Mucosa of rectum (tissue), 2 donors: ENCODE measurements around the gene LMBRD1.
"Not testable (repeated sequence)": the region's sequence is repeated elsewhere in the genome, so short reads cannot be mapped to it uniquely, and the experiment has no call there.

Source experiments
- H3K27ac ChIP-seq, 2 donors: one replicate each; pipeline ENCODE4 v1.7.0; 2013; ENCODE audit warnings: inconsistent platforms in 2 of 2, low read depth in 2 of 2, low read length in 2 of 2
- H3K27me3 ChIP-seq, 2 donors: one replicate each; pipeline ENCODE4 v1.7.0; 2013; ENCODE audit warnings: low read length in 2 of 2; ENCODE audit not compliant: control insufficient read depth in 2 of 2, insufficient read depth in 2 of 2
- H3K36me3 ChIP-seq, 2 donors: one replicate each; pipeline ENCODE4 v1.7.0; 2013; ENCODE audit warnings: low read length in 2 of 2; ENCODE audit not compliant: control insufficient read depth in 2 of 2, insufficient read depth in 2 of 2
- H3K4me1 ChIP-seq, 2 donors: one replicate each; pipeline ENCODE4 v1.7.0; 2013; ENCODE audit warnings: low read length in 2 of 2, mild to moderate bottlenecking in 1 of 2; ENCODE audit not compliant: control insufficient read depth in 2 of 2, insufficient read depth in 2 of 2
- H3K4me3 ChIP-seq, 2 donors: one replicate each; pipeline ENCODE4 v1.7.0; 2013; ENCODE audit warnings: low read length in 2 of 2
- H3K9ac ChIP-seq, 2 donors: one replicate each; pipeline ENCODE4 v1.7.0; 2013; ENCODE audit warnings: low read length in 2 of 2, low read depth in 1 of 2, mild to moderate bottlenecking in 1 of 2
- H3K9me3 ChIP-seq, 2 donors: one replicate each; pipeline ENCODE4 v1.7.0; 2013; ENCODE audit warnings: low read length in 2 of 2; ENCODE audit not compliant: control insufficient read depth in 2 of 2
- donor health status: healthy.
- donor health status: Normal muscosa, but diverticular disease.

LMBRD1 gene

DNA sequence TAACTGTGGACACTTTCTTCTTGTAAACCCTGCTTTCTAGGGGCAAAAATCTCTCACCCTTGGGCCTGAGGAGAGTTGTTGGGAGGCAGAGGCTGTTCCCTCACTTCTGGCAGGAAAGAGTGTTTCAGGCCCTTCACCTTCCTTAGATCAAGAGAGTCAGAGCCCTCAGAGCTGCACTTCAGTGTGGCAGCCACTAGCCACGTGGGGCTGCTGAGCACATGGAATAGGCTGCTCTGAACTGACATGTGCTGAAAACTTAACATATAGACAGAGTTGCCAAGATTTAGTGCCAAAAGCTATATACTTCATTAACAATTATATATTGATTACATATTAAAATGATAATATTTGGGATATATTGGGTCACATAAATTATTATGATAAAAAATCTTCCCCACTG is 4.4 kb upstream of the LMBRD1 start:
- Histone ChIP-seq H3K9ac (no peak overlapping the region), H3K9me3 (no peaks in the 10 kb centered on the region), H3K4me3 (no peak overlapping the region), H3K27ac (no peak overlapping the region), H3K4me1 (peaks cover 0 to 4% of the 10 kb centered on the region in 2 donors), H3K36me3 (no peaks in the 10 kb centered on the region), H3K27me3 (no peaks in the 10 kb centered on the region)

DNA sequence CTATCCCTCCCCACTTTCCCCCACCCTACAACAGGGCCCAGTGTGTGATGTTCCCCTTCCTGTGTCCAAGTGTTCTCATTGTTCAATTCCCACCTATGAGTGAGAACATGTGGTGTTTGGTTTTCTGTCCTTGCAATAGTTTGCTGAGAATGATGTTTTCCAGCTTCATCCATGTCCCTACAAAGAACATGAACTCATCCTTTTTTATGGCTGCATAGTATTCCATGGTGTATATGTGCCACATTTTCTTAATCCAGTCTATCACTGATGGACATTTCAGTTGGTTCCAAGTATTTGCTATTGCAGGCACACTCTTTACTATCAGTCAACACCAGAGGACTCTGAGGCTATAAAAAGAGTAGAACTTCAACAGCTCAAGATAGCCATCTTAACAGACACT is 2.0 kb upstream of the LMBRD1 start:
- H3K9me3 ChIP-seq, H3K4me1 ChIP-seq, H3K9ac ChIP-seq, H3K4me3 ChIP-seq, H3K27ac ChIP-seq, H3K36me3 ChIP-seq, H3K27me3 ChIP-seq: not testable (repeated sequence)

DNA sequence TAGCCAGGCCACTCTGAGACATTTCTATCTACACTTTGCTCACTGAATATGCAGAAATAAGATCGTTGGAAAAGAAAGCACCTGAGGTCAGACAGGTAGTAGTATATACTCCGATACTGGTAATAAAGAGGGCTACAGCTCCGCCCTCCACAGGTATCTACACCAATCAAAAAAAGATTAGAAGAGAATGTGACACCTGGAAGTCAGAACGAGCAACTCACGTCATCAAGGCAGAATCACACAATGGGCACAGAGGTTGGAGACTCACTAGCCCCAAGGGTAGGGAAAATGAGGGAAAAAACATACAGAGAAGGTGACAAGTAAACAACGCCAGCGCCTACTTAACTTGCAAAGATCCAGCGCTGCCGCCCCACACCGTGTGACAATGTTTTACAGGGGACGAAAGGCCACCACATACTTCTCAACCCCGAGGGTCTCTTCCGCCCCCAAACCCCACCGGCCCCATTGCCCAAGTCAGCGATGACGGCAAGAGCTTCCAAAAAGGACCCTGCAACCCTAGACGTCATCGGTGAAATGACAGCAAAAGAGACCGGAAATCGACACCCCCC is 653 bp downstream of the LMBRD1 start:
- Histone ChIP-seq H3K9ac (peak overlapping the region; percentile 89 to 96), H3K27ac (peak overlapping the region; percentile 97), H3K9me3 (no peaks in the 10 kb centered on the region), H3K36me3 (no peaks in the 10 kb centered on the region), H3K27me3 (no peaks in the 10 kb centered on the region), H3K4me3 (peak overlapping the region; percentile 83 to 97), H3K4me1 (peaks cover under 1 to 10% of the 10 kb centered on the region in 2 donors)

DNA sequence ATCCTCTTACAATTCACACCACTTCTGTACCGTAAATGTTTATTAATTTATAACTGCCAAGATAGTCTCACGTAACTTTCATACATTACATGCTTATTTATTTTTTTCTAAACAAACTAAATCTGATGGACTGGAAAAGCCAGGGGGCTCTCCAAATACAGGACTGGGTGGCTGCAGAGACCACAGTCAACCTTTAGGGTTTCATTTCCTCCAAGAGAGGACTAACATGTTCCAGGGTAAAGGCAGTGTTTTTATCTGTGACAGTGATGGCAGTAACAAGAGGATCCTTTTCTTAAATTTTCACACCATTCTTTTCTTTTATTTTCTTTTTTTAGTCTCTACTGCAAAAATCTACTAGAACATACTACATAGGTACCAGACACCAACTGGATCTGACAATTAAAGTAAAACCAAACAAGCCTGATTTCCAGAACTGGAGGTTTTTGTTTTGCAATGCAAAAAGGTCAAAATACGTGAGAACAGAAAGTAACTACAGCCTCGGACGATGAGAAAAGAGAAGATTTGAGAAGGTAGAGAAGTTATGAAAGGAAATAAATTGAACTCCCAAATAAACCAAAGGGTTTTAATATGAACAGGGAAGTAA is 1.2 kb downstream of the LMBRD1 start:
- Histone ChIP-seq H3K9me3 (no peaks in the 10 kb centered on the region), H3K27ac (peak overlapping the region; percentile 97), H3K27me3 (no peaks in the 10 kb centered on the region), H3K4me3 (peak overlapping the region; percentile 83 to 97), H3K36me3 (no peaks in the 10 kb centered on the region), H3K9ac (peak overlapping the region; percentile 89 to 96), H3K4me1 (peaks cover 3 to 15% of the 10 kb centered on the region in 2 donors)

DNA sequence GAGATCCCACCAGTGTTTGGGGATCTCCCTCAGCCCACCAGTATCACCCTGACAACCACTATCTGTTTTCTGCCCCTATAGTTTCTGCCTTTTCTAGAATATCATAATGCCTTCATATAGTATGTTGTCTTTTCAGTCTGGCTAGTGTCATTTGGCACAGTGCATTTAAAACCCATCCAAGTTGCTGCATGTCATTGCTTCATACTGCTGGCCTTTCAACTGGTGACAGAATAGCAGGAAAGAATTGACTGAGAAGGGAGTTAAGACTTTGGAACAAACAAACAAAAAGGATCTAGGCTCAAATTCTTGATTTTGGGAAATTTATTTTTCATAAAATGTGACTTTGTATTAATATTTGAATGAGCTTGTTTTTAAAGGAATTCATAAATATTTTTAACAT is 4.5 kb downstream of the LMBRD1 start:
- Histone ChIP-seq H3K9me3 (no peaks in the 10 kb centered on the region), H3K4me1 (peaks cover 3 to 19% of the 10 kb centered on the region in 2 donors), H3K27me3 (no peaks in the 10 kb centered on the region), H3K9ac (no peak overlapping the region), H3K4me3 (no peak overlapping the region), H3K27ac (no peak overlapping the region), H3K36me3 (peaks cover 5 to 6% of the 10 kb centered on the region in 2 donors)

DNA sequence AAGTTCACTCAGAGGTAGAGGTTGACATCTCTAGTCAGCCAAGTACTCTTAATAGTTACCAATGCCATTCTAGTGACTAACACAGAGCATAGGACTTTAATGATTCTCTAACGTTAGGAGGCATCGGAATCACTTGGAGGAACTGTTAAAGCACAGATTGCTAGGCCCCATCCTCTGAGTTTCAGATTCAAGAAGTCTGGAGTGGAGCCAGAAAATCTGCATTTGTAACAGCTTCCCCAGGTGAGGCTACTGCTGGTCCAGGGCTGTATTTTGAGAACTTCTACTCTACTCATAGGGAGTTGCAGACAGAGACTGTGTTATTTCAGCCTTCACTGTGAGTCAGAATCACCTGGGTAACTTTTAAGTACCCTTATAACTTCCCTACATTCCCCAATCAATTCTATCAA is 5.7 kb downstream of the LMBRD1 start:
- H3K4me1 ChIP-seq = peaks cover 3 to 15% of the 10 kb centered on the region in 2 donors
- no peak overlapping the region for H3K4me3 ChIP-seq
- H3K9me3 ChIP-seq = no peaks in the 10 kb centered on the region
- H3K9ac ChIP-seq = no peak overlapping the region
- H3K27me3 ChIP-seq = no peaks in the 10 kb centered on the region
- peaks cover 5 to 6% of the 10 kb centered on the region in 2 donors for H3K36me3 ChIP-seq
- H3K27ac ChIP-seq = no peak overlapping the region

DNA sequence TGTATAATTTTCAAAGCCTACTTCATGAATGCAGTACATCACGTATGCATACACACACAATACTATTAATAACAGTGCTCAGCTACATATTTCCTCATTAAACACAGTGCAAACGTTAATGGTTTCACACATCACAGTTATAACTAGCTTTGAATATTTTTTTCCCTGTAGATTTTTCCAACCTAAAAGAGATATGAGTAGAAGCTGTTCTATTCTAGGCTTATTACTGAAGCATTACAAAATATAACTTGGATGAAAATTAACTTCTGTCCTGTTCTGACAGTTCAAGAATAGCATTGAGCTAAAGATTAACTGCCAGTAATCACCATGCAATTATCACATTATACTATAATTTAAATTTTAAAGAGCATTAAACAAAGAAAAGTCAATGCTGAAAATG is 6.2 kb downstream of the LMBRD1 start:
- Histone ChIP-seq H3K36me3 (peaks cover 5 to 6% of the 10 kb centered on the region in 2 donors), H3K4me3 (no peak overlapping the region), H3K9ac (no peak overlapping the region), H3K27ac (no peak overlapping the region), H3K4me1 (peaks cover 3 to 15% of the 10 kb centered on the region in 2 donors), H3K27me3 (no peaks in the 10 kb centered on the region), H3K9me3 (no peaks in the 10 kb centered on the region)

- no peaks in the 10 kb centered on the region for H3K9me3 ChIP-seq
- H3K9ac ChIP-seq = no peak overlapping the region
- H3K27ac ChIP-seq = no peak overlapping the region
- H3K4me1 ChIP-seq = peaks cover 3 to 10% of the 10 kb centered on the region in 2 donors
- H3K27me3 ChIP-seq = no peaks in the 10 kb centered on the region
- H3K4me3 ChIP-seq = no peak overlapping the region
- peaks cover 5 to 6% of the 10 kb centered on the region in 2 donors for H3K36me3 ChIP-seq
Measured at GRCh38 chr6:69789578-69789977, 7.2 kb downstream of the LMBRD1 start.

DNA sequence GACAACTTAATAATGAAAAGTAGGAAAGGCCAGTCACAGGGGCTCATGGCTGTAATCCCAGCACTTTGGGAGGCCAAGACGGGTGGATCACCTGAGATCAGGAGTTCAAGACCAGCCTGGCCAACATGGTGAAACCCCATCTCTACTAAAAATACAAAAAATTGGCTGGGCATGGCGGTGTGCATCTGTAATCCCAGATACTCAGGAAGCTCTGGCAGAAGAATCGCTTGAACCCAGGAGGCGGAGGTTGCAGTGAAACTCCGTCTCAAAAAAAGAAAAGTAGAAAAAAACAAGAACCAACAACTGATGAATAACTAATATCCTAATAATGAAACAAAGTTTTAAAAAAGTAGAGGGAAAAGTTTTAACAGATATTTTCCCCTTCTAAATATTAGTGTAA is 9.4 kb downstream of the LMBRD1 start:
- not testable (repeated sequence) for H3K27me3 ChIP-seq, H3K36me3 ChIP-seq, H3K4me3 ChIP-seq, H3K9ac ChIP-seq, H3K9me3 ChIP-seq, H3K4me1 ChIP-seq, H3K27ac ChIP-seq

GRCh38 chr6:69785697-69786096 is 11.1 kb downstream of the LMBRD1 start:
- H3K4me1 ChIP-seq = peaks cover 0 to 6% of the 10 kb centered on the region in 2 donors
- no peaks in the 10 kb centered on the region for H3K27me3 ChIP-seq
- H3K27ac ChIP-seq = no peak overlapping the region
- H3K9ac ChIP-seq = no peak overlapping the region
- H3K9me3 ChIP-seq = no peaks in the 10 kb centered on the region
- peaks cover 5 to 6% of the 10 kb centered on the region in 2 donors for H3K36me3 ChIP-seq
- H3K4me3 ChIP-seq = no peak overlapping the region
